Epithelial cell of esophagus (primary cell): ENCODE measurements around the gene BRF1.

ENCODE experiments used
- DNase-seq: peaks from one replicate; pipeline ENCODE4 v3.0.0; 2010; ENCODE audit warnings: low read depth
- H3K4me3 ChIP-seq: 2 replicates; pipeline ENCODE4 v1.5.1; 2011; ENCODE audit warnings: mild to moderate bottlenecking, low read length, control low read depth
- CTCF ChIP-seq: IDR thresholded peaks from 2 replicates; pipeline ENCODE4 v1.5.1; 2011; ENCODE audit warnings: low read depth, mild to moderate bottlenecking, low read length, control low read depth, inconsistent platforms; ENCODE audit not compliant: insufficient read depth; ENCODE audit errors: missing control alignments

The BRF1 gene

GRCh38 chr14:105211758-105212089, 89.1 kb downstream of the BRF1 start:
- no peak overlapping the region for H3K4me3 ChIP-seq
- DNase-seq, result no peak
- no peak for TF ChIP-seq CTCF

- TF ChIP-seq CTCF, result no peak
- no peak overlapping the region for H3K4me3 ChIP-seq
- DNase-seq, result no peak
Measured at GRCh38 chr14:105211086-105211757, 89.6 kb downstream of the BRF1 start.

- no peak for DNase-seq
- no peak overlapping the region for H3K4me3 ChIP-seq
- no peak for TF ChIP-seq CTCF
Measured at GRCh38 chr14:105210266-105211025, 90.4 kb downstream of the BRF1 start.

GRCh38 chr14:105209646-105210045, 91.2 kb downstream of the BRF1 start:
- DNase-seq, result no peak
- H3K4me3 ChIP-seq, result no peak overlapping the region

GRCh38 chr14:105209091-105209490, 91.7 kb downstream of the BRF1 start:
- DNase-seq, result no peak
- no peak for TF ChIP-seq CTCF
- no peak overlapping the region for H3K4me3 ChIP-seq

More at GRCh38 chr14:105209646-105210045, 91.2 kb downstream of the BRF1 start:
- TF ChIP-seq CTCF, result no peak

- no peak for TF ChIP-seq CTCF
- H3K4me3 ChIP-seq, result no peak overlapping the region
- DNase-seq, result no peak
Measured at GRCh38 chr14:105208738-105209075, 92.1 kb downstream of the BRF1 start.
